Lower leg skin (tissue), 3 donors: ENCODE results near the gene LMF1.

Source experiments
- CTCF ChIP-seq, 3 donors: fragments of 450-650 bp; IDR thresholded peaks; one replicate each; pipeline ENCODE4 v1.5.1; 2016; ENCODE audit warnings: antibody characterized with exemption in 3 of 3, mild to moderate bottlenecking in 3 of 3, moderate library complexity in 2 of 3
- POLR2A ChIP-seq, 2 donors: fragments of 450-650 bp; IDR thresholded peaks; one replicate each; pipeline ENCODE4 v1.6.1; 2016 to 2017; ENCODE audit warnings: antibody characterized with exemption in 2 of 2, mild to moderate bottlenecking in 1 of 2, moderate library complexity in 1 of 2

- no peak for TF ChIP-seq CTCF (IDR thresholded peaks at IDR 0.05)
- no peak for TF ChIP-seq POLR2A (IDR thresholded peaks at IDR 0.05)
Measured at GRCh38 chr16:890217-890616, 80.6 kb downstream of the LMF1 start.
